HG03139 (cell line): ENCODE results near the gene MAJIN.
A peak's percentile ranks its signal among the peaks of the same experiment; 100 is the strongest.

ENCODE experiments used
- ATAC-seq: cut with Tn5 transposase; IDR thresholded peaks from one replicate; pipeline ENCODE4 v1.9.1; 2021; ENCODE audit not compliant: unreplicated experiment

MAJIN gene

DNA sequence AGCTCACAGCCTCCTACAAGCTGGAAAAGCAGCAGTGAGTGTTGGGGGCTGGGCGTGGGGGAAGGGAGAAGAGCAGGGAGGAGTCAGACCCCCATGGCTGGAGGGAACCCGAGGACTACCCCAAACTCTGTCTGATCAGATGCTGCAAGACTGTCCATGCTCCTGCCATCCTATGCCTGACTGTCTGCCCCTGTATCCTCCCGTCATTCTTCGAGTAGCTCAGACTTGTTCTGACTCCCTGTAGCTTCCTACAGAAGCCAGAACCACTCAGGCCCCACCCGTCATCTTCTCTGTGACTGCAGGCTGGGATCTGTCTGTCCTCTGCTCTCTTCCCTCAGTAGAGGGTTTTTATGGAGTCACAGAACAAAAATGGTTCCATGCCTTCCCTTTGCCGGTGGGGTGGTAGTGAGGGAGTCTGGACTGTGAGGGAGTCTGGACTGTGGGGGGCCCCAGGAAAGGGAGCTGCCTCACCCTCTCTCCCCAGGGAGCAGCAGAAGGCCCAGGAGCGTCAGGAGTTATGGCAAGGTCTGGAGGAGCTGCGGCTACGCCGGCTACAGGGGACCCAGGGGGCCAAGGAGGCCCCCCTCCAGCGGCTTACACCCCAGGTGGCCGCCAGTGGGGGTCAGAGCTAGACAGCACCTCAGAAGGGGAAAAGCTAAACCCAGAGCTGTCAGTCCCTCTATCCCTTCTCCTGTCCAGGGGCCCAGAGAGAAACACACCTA, 38.5 kb downstream of the MAJIN start:
- ATAC-seq = no peak

DNA sequence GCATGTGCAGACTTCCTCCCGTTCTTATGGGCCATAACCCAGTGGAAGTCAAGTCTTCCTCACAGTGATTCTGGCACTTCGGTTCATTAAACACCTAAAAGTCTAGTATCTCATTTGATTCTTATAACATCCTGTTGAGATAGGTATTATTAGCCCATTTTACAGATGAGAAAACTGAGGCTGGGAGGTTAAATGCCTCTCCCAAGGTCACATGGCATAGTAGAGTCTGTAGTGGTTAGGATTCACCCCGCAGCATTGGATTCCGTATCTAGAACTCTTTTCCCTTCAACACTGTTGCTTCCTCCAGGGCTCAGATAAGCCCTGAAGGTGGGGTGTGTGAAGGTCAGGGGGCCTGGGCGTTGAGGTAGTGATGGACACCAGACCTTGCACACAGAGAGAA, 39.6 kb downstream of the MAJIN start:
- no peak for ATAC-seq

GRCh38 chr11:64931290-64931689, 40.6 kb downstream of the MAJIN start:
- no peak for ATAC-seq

GRCh38 chr11:64930340-64930739, 41.6 kb downstream of the MAJIN start:
- no peak for ATAC-seq

GRCh38 chr11:64929625-64930024, 42.3 kb downstream of the MAJIN start:
- ATAC-seq = no peak

DNA sequence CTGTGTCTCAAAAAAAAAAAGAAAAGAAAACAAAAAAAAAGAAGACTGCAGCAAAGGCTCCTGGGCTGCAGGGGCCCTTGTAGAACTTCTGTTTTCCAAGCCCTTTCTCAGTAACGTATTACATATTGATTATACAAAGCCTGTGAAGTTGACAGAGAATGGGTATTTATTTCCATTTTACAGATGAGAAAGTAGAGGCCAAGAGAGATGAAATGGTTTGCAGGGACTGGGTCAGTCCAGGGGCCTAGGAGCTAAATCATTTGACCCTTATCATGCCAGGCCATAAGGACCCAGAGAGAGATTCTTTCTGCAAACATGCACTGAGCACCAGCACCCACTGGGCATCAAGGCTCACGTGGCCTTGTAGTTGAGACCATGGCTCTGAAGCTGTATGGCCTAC, 43.0 kb downstream of the MAJIN start:
- ATAC-seq = no peak

DNA sequence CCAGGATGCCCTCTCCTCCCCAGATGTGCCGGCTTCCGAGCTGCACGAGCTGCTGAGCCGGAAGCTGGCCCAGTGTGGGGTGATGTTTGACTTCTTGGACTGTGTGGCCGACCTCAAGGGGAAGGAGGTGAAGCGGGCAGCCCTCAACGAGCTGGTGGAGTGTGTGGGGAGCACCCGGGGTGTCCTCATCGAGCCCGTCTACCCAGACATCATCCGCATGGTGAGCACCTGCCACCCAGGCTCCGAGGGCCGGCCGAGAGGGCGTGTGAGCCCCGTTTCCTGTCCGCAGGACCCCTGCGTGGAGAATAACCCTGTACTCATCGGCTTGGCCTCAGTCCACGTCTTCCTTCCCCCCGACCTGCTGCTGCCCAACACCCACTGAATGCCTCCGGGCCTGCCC, 45.2 kb downstream of the MAJIN start:
- ATAC-seq = no peak

DNA sequence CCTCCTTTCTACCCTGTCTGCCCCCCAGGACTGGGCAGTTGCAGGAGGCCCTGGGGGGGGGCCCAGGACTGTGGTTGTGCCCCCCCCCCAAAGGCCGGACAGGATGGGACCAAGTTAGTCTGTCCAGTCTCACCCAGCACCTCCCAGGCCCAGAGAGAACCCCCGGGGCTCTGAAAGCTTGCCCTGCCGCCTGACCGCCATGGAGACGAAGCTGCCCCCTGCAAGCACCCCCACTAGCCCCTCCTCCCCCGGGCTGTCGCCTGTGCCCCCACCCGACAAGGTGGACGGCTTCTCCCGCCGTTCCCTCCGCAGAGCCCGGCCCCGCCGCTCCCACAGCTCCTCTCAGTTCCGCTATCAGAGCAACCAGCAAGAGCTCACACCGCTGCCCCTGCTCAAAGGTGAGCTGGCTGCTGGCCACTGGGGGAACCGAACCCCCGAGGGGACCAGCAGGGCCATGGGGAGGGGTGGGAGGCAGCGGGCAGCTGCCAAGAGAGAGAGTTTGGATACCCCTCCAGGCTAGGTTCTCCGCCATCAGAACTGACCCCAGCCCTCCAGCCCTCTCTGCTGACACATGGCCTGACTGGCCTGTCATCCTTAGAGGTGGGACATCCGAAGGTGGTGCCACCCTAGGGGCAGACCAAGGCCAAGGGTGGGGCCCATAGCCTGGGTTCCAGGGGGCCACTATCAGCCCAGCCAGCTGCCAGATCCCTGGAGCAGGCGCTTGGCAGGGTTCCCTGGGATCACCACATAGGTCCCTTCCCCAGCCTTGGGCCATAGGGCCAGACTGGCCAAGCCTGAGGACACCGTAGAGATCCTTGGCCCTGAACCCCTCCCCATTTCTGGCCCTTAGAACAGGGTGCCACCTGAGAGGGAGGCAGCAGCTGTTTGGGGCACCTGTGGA, 46.1 kb downstream of the MAJIN start:
- ATAC-seq = no peak

DNA sequence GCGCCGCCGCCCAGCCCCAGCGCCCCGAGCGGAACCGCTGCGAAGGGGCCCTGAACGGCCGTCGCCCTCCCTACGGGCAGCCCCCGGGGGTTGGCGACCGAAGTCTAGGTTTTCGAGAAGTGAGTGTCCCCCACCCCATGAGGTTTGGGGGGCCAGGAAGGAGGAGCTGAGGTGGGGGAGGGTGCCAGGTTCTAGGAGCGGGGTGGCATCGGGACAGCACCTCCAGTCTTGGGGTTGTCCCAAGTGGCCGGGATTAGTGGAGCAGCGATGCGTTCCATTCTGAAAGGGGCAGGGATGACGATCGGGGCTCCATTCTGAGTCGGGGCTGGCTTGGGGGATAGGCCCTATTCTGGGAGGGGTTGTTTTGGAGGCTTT, 47.0 kb downstream of the MAJIN start:
- ATAC-seq = peak; percentile 4

GRCh38 chr11:64923944-64924909, 47.7 kb downstream of the MAJIN start, which contains the start of gene PPP2R5B:
Gene PPP2R5B (plus strand): TSS chr11:64924689. CDS start chr11:64925735, 1,046 bp downstream.
- ATAC-seq = peak; percentile 73

GRCh38 chr11:64923151-64923661, 48.7 kb downstream of the MAJIN start:
- no peak for ATAC-seq

DNA sequence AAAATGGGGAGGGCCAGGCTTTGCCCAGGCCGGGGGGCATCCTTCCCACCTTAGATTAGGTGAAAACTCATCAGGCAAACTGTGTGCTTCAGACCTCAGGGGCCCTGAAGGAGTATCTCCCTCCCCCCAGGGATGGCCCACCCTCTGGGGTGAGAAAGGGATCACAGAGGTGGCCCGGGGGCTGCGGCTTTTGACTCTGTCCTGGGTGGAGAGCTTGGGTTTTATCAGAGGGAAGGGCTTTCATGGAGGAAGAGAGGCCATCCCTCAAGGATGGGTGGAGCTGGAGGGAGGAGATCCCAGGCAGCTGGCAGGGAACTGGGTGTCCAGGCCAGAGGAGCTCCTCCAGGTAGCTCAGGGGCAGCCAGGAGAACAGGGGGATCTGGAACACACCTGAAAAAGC, 50.5 kb downstream of the MAJIN start:
- no peak for ATAC-seq

DNA sequence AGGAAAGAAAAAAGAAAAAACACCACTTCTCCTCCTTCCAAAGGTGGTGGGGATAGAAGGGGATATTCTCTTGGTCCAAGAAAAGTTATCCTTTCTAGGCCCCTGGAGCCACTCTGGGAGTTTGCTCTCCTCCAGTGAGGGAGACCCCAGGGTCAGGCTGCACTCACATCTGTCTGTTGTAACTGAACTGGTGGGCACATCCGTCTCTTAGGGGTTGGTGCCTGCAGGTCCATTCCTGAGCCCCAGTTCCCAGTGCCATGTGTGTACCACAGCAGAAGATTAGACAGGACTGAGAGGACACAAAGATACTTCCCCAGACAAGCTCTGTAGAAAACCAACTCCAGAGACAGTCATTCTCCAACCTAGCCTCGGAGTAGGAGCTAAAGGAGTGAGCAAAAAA, 51.8 kb downstream of the MAJIN start:
- ATAC-seq = no peak

- ATAC-seq = no peak
Measured at GRCh38 chr11:64919627-64920026, 52.3 kb downstream of the MAJIN start.

- ATAC-seq = no peak
Measured at GRCh38 chr11:64918017-64918416, 53.9 kb downstream of the MAJIN start.

- ATAC-seq = no peak
Measured at GRCh38 chr11:64917663-64917995, 54.3 kb downstream of the MAJIN start.

DNA sequence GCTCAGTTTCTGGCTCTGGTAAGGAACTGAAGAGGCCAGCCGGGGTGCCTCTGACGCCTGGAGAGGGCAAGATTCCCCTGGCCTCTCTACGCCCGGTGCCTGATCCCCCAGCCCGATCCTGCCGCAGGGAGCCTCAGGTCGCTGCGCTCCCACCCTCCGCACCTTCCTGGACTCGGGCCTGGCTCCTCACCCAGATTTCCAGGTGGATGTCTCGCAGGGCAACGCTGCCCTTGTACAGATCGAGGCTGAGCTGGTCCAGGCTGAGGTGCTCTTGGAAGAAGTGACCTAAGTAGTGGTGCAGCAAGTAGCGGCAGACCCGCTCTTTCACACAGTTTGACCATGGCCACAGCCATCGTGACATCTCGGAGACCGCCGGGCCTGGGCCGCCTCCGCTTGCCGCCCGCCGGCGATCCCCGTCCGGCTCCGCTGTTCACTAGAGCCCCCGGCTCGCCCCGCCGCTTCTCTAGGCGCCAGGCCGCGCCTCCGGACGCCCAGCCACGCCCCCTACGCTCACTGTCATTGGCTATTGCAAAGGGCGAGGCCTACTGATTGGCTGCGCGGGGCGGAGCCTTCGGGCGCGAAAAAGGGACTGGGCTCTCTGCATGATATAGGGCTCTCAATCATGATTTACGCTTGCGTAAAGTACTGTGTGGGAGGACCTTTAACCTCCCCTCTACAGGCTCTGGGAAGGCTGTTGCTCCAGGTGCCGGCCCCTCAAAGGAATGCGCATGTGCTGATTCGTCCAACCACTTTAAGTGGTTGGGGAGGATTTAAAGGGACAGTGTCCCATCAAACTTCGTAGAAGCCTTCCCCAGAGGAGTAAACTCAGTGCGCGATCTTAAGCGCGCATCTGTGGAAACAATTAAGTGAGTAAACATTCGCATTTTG, 54.9 kb downstream of the MAJIN start, which contains the start of gene ATG2A:
TSS of gene ATG2A (minus strand) at position 435 of the 888 bp plus-strand sequence. CDS start at position 361, 74 bp downstream.
- ATAC-seq = peak; percentile 93

DNA sequence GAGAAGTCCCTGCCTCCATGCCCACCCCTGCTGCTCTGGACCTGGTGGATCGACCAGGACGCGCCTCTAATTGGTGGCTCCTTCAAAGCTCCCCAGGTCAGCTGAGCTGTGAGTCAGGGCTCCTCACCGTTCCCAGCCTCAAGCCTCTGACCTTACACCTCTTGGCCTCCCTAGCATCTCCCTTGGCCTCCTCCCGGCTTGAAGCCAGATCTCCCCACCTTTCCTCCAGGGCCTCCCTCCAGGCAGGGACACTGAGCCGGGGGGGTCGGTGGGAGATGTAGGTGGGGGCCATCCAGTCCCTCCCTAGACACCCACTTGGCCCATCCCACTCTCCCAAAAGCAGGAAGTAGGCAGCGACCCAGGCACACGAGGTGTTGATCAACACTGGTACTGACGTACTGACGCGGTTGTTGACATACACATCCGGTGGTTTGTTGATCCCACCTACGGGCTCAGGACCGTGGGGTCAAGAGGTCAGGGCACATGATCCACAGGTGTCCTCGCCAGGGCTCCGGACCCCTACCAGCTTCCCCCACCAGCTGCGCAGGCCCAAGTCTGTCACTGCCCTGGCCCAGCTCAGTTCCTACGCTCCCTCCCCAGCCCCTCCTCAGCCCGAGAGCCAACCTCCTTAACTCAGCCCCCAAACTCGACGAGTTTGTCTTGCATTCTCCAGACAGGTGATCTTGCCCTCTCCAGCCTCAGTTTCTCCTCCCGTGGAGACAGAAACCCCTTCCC, 55.7 kb downstream of the MAJIN start:
- ATAC-seq = no peak

DNA sequence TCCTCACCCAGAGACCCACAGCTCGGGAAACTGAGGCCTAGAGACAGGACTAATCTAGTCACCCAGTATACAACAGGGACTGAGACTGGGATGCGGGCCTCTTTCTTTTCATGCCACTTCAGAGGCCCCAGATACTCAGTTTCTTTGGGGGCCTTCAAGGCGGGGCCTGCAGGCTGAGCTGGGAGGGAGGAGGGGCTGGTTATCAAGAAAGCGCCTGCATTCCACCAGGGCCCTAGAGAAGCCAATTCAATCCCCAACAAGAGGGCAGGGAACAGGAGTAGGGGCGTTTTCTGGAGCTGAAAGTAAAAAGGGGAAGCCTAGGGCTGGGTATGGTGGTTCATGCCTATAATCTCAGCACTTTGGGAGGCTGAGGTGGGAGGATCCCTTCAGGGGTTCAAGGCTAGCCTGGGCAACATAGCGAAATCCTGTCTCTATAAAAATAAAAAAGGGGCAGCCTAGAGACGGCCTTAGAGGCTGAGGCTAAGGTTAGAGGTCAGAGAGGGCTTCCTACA, 56.5 kb downstream of the MAJIN start:
- ATAC-seq = no peak
